SK-N-SH (cell line): ENCODE results near the gene TEX35. TPM values are rescaled to one million over a fixed set of nuclear protein-coding genes. Genes with fewer than 3 reads are reported as not detected.

ENCODE experiments used
- CTCF ChIA-PET: fragments of 300-600, 350-600 bp; formaldehyde crosslinking; extraction: SDS; loops from one replicate; lab custom pipeline; 2021; lab: Yijun Ruan, JAX
- POLR2A ChIA-PET: fragments of 350-600 bp; sonication (Branson Sonifier 250); formaldehyde crosslinking; extraction: SDS; loops from one replicate; lab custom pipeline; 2020; ENCODE audit warnings: antibody characterized with exemption, inconsistent platforms; lab: Yijun Ruan, JAX
- DNase-seq: peaks from one replicate; pipeline ENCODE4 v3.0.0; 2012
- H2AFZ ChIP-seq: fragments of 200-600 bp; sonication (generic); 2 replicates; pipeline ENCODE4 v1.8.1; 2016; ENCODE audit warnings: antibody characterized with exemption, mild to moderate bottlenecking, low read depth
- H3F3A ChIP-seq: fragments of 200-600 bp; sonication (generic); replicated peaks from 2 replicates; pipeline ENCODE3; 2016; ENCODE audit warnings: antibody characterized with exemption, mild to moderate bottlenecking; ENCODE audit not compliant: insufficient read depth
- H3K27ac ChIP-seq, 2 experiments: fragments of 200-500 bp in 1 of 2; fragments of 200-600 bp in 1 of 2; sonication (Bioruptor generic) in 1 of 2; sonication (generic), shearing (Covaris generic) in 1 of 2; 2 replicates each; pipeline versions ENCODE4 v1.5.1 to v1.6.1; 2014 to 2016; ENCODE audit warnings: low read depth in 2 of 2, inconsistent platforms in 1 of 2, low read length in 1 of 2, mild to moderate bottlenecking in 1 of 2, mixed read lengths in 1 of 2
- H3K27me3 ChIP-seq: fragments of 200-600 bp; sonication (generic), shearing (Covaris generic); 2 replicates; pipeline ENCODE4 v1.6.1; 2016; ENCODE audit warnings: mixed run types; ENCODE audit not compliant: insufficient read depth
- H3K36me3 ChIP-seq, 2 experiments: fragments of 200-500 bp in 1 of 2; fragments of 200-600 bp in 1 of 2; sonication (Bioruptor generic) in 1 of 2; sonication (generic) in 1 of 2; replicated peaks in 1 of 2; 2 replicates each; pipeline versions ENCODE3 to v1.5.1; 2014 to 2016; ENCODE audit warnings: low read length in 1 of 2, mild to moderate bottlenecking in 1 of 2; ENCODE audit not compliant: insufficient read depth in 2 of 2, control insufficient read depth in 1 of 2
- H3K4me1 ChIP-seq, 2 experiments: fragments of 200-500 bp in 1 of 2; fragments of 200-600 bp in 1 of 2; sonication (Bioruptor generic) in 1 of 2; sonication (generic), shearing (Covaris generic) in 1 of 2; 2 replicates each; pipeline versions ENCODE4 v1.5.1 to v1.6.1; 2014 to 2016; ENCODE audit warnings: low read depth in 1 of 2, low read length in 1 of 2, mixed run types in 1 of 2; ENCODE audit not compliant: insufficient read depth in 2 of 2, control insufficient read depth in 1 of 2
- H3K4me2 ChIP-seq: fragments of 200-600 bp; sonication (generic), shearing (Covaris generic); 2 replicates; pipeline ENCODE4 v1.6.1; 2017; ENCODE audit warnings: mixed run types
- H3K4me3 ChIP-seq, 2 experiments: fragments of 200-500 bp in 1 of 2; fragments of 200-600 bp in 1 of 2; sonication (Bioruptor generic) in 1 of 2; sonication (generic), shearing (Covaris generic) in 1 of 2; 2 replicates each; pipeline versions ENCODE4 v1.5.1 to v1.8.1; 2014 to 2016; ENCODE audit warnings: low read depth in 2 of 2, inconsistent platforms in 1 of 2, low read length in 1 of 2, mild to moderate bottlenecking in 1 of 2, mixed read lengths in 1 of 2, moderate library complexity in 1 of 2
- H3K79me2 ChIP-seq: fragments of 200-600 bp; sonication (generic); 2 replicates; pipeline ENCODE4 v1.8.1; 2017; ENCODE audit warnings: mild to moderate bottlenecking; ENCODE audit not compliant: insufficient read depth
- H3K9ac ChIP-seq: fragments of 200-600 bp; sonication (generic); 2 replicates; pipeline ENCODE4 v1.6.1; 2017; ENCODE audit warnings: mixed run types
- H3K9me2 ChIP-seq: fragments of 200-600 bp; sonication (generic); 2 replicates; pipeline ENCODE4 v1.6.1; 2017; ENCODE audit warnings: mixed run types
- H3K9me3 ChIP-seq: fragments of 200-600 bp; sonication (generic); 2 replicates; pipeline ENCODE4 v1.6.1; 2017; ENCODE audit warnings: mixed run types, mild to moderate bottlenecking, moderate library complexity
- H4K20me1 ChIP-seq: fragments of 200-600 bp; sonication (generic); 2 replicates; pipeline ENCODE4 v1.6.1; 2017; ENCODE audit warnings: mild to moderate bottlenecking, mixed run types; ENCODE audit not compliant: insufficient read depth
- EP300 ChIP-seq, 2 experiments: IDR thresholded peaks; 2 replicates each; pipeline versions ENCODE4 v1.4.0 to v1.6.1; 2012; ENCODE audit warnings: borderline replicate concordance in 1 of 2, low read depth in 1 of 2, low read length in 1 of 2
- FOXJ3 ChIP-seq: sonication (generic); formaldehyde crosslinking; IDR thresholded peaks from 2 replicates; pipeline ENCODE4 v1.5.1; 2020; ENCODE audit warnings: mild to moderate bottlenecking, missing genetic modification reagents
- JUND ChIP-seq: IDR thresholded peaks from 2 replicates; pipeline ENCODE4 v1.4.0; 2012
- MEF2A ChIP-seq: IDR thresholded peaks from 2 replicates; pipeline ENCODE4 v1.4.0; 2012; ENCODE audit warnings: low read depth, borderline replicate concordance
- MXI1 ChIP-seq: IDR thresholded peaks from 2 replicates; pipeline ENCODE4 v1.6.1; 2012; ENCODE audit warnings: mild to moderate bottlenecking, low read depth, low read length, improper control_type of control experiment
- NFIC ChIP-seq: IDR thresholded peaks from 2 replicates; pipeline ENCODE4 v1.4.0; 2012; ENCODE audit warnings: borderline replicate concordance
- NRF1 ChIP-seq: IDR thresholded peaks from 2 replicates; pipeline ENCODE4 v1.6.1; 2012; ENCODE audit warnings: low read depth, mild to moderate bottlenecking, low read length
- POLR2AphosphoS5 ChIP-seq: IDR thresholded peaks from 2 replicates; pipeline ENCODE4 v1.6.1; 2012; ENCODE audit warnings: low read depth, low read length
- RAD21 ChIP-seq: IDR thresholded peaks from 2 replicates; pipeline ENCODE4 v1.6.1; 2012; ENCODE audit warnings: mild to moderate bottlenecking, low read length
- RFX5 ChIP-seq: IDR thresholded peaks from 2 replicates; pipeline ENCODE4 v1.6.1; 2012; ENCODE audit warnings: mild to moderate bottlenecking, improper control_type of control experiment, low read length
- SMC3 ChIP-seq: IDR thresholded peaks from 2 replicates; pipeline ENCODE4 v1.6.1; 2012; ENCODE audit warnings: low read depth, low read length, improper control_type of control experiment
- TEAD4 ChIP-seq: IDR thresholded peaks from 2 replicates; pipeline ENCODE4 v1.4.0; 2012; ENCODE audit warnings: mild to moderate bottlenecking, borderline replicate concordance; ENCODE audit not compliant: insufficient read depth
- YY1 ChIP-seq: IDR thresholded peaks from 2 replicates; pipeline ENCODE4 v1.4.0; 2012; ENCODE audit warnings: low read depth, mild to moderate bottlenecking
- whole genome bisulfite sequencing: methylation state at CpG from one replicate; pipeline ENCODE4 v1.1.6; 2017; ENCODE audit warnings: low lambda C conversion rate; 5-methylcytosine and 5-hydroxymethylcytosine counted together
- polyA plus RNA-seq, 3 experiments: library from polyadenylated mRNA; depleted of rRNA; stranded (reverse); fragments of >200 nt; gene quantifications; 2 replicates each; pipeline ENCODE4 v1.2.3, GENCODE V29; 2012
- TF ChIP-seq, protein P1 (sequence below): IDR thresholded peaks from 2 replicates; pipeline ENCODE4 v1.4.0; 2012; ENCODE audit warnings: low read depth, borderline replicate concordance
- TF ChIP-seq, protein P2 (sequence below): fragments of 150-350 bp; IDR thresholded peaks from 2 replicates; pipeline ENCODE4 v1.6.1; 2017; ENCODE audit warnings: antibody characterized with exemption, low read length, low read depth, borderline replicate concordance
- TF ChIP-seq, protein P3 (sequence below): IDR thresholded peaks from 2 replicates; pipeline ENCODE4 v1.4.0; 2012; ENCODE audit warnings: low read depth, borderline replicate concordance
- TF ChIP-seq, protein P4 (sequence below): IDR thresholded peaks from 2 replicates; pipeline ENCODE4 v1.4.0; 2012; ENCODE audit warnings: low read depth
- TF ChIP-seq, protein P5 (sequence below): fragments of 200-600 bp; sonication (generic); IDR thresholded peaks from 2 replicates; pipeline ENCODE4 v1.6.1; 2017; ENCODE audit warnings: antibody characterized with exemption, mild to moderate bottlenecking, moderate library complexity
- TF ChIP-seq, protein P6 (sequence below): IDR thresholded peaks from 2 replicates; pipeline ENCODE4 v1.6.1; 2012; ENCODE audit warnings: mild to moderate bottlenecking, low read depth, low read length, moderate library complexity
- TF ChIP-seq, protein P7 (sequence below): IDR thresholded peaks from 2 replicates; pipeline ENCODE4; 2012

Gene TEX35
- polyA plus RNA-seq, 1 of the 3 experiments (the other 2 are of a cell fraction): 0.03 TPM

DNA sequence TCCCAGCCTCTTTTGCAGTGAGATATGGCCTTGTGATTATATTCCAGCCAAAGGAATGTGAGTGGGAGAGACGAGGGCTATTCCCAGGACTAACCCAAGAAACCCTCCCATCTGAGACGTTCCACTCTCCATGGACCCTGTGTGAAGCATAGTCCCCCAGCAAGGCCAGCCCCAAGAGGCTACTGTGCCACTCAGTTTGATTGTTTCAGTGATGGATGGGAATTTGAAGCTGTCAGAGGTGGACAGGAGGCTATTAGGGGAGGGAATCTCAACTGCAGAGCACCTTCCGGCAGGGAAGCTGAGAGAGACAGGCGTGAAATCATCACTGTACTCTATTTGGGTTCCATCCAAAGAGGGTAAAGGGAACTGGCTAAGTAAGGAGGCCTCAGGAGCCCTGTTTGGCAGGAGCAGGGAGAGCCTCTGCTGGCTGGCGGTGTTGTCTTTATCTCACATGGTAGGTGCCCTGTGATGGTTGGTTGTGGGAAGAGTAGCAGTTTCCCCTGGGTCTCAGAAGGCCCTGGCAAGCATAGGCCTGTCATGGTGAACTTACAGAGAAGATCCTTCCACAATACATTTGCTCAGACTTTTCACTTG, 3.4 kb upstream of the TEX35 start:
- Histone ChIP-seq H3K9me2 (no peaks in the 10 kb centered on the region), H3F3A (no peaks in the 10 kb centered on the region), H3K4me2 (no peak overlapping the region), H3K27me3 (no peaks in the 10 kb centered on the region), H3K36me3 (no peaks in the 10 kb centered on the region), H3K4me1 (peaks cover 0 to 2% of the 10 kb centered on the region in 2 experiments; a peak in 1 of 4 replicates), H2AFZ (no peak overlapping the region), H3K9ac (no peak overlapping the region), H3K9me3 (no peaks in the 10 kb centered on the region), H3K79me2 (no peaks in the 10 kb centered on the region), H3K4me3 (no peak overlapping the region), H3K27ac (no peak overlapping the region), H4K20me1 (no peaks in the 10 kb centered on the region)
- CTCF ChIA-PET: interaction anchor here (0.9 to 3.1 kb wide), 4 partner anchors 8 to 199 kb away, joined by 3 to 23 read pairs (median 4); no protein-coding TSS in a partner anchor
- POLR2A ChIA-PET: no interaction called here
- 84% methylated on average over 4 of the region's 5 CpGs for WGBS
- DNase-seq: no peak
- TF ChIP-seq, protein P1, sequence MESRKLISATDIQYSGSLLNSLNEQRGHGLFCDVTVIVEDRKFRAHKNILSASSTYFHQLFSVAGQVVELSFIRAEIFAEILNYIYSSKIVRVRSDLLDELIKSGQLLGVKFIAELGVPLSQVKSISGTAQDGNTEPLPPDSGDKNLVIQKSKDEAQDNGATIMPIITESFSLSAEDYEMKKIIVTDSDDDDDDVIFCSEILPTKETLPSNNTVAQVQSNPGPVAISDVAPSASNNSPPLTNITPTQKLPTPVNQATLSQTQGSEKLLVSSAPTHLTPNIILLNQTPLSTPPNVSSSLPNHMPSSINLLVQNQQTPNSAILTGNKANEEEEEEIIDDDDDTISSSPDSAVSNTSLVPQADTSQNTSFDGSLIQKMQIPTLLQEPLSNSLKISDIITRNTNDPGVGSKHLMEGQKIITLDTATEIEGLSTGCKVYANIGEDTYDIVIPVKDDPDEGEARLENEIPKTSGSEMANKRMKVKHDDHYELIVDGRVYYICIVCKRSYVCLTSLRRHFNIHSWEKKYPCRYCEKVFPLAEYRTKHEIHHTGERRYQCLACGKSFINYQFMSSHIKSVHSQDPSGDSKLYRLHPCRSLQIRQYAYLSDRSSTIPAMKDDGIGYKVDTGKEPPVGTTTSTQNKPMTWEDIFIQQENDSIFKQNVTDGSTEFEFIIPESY: no peak
- no peak for TF ChIP-seq RFX5
- TF ChIP-seq EP300 (IDR thresholded peaks at IDR 0.05; ENCODE audit: borderline replicate concordance in 1 of 2, low read depth in 1 of 2, low read length in 1 of 2): no peak
- TF ChIP-seq FOXJ3 (CRISPR knock-in tag): no peak
- TF ChIP-seq, protein P2, sequence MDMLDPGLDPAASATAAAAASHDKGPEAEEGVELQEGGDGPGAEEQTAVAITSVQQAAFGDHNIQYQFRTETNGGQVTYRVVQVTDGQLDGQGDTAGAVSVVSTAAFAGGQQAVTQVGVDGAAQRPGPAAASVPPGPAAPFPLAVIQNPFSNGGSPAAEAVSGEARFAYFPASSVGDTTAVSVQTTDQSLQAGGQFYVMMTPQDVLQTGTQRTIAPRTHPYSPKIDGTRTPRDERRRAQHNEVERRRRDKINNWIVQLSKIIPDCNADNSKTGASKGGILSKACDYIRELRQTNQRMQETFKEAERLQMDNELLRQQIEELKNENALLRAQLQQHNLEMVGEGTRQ: no peak
- no peak for TF ChIP-seq MXI1
- TF ChIP-seq NRF1: no peak
- TF ChIP-seq, protein P3, sequence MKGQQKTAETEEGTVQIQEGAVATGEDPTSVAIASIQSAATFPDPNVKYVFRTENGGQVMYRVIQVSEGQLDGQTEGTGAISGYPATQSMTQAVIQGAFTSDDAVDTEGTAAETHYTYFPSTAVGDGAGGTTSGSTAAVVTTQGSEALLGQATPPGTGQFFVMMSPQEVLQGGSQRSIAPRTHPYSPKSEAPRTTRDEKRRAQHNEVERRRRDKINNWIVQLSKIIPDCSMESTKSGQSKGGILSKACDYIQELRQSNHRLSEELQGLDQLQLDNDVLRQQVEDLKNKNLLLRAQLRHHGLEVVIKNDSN: no peak
- no peak for TF ChIP-seq MEF2A
- TF ChIP-seq, protein P4, sequence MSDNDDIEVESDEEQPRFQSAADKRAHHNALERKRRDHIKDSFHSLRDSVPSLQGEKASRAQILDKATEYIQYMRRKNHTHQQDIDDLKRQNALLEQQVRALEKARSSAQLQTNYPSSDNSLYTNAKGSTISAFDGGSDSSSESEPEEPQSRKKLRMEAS: no peak
- TF ChIP-seq NFIC: no peak
- TF ChIP-seq, protein P5, sequence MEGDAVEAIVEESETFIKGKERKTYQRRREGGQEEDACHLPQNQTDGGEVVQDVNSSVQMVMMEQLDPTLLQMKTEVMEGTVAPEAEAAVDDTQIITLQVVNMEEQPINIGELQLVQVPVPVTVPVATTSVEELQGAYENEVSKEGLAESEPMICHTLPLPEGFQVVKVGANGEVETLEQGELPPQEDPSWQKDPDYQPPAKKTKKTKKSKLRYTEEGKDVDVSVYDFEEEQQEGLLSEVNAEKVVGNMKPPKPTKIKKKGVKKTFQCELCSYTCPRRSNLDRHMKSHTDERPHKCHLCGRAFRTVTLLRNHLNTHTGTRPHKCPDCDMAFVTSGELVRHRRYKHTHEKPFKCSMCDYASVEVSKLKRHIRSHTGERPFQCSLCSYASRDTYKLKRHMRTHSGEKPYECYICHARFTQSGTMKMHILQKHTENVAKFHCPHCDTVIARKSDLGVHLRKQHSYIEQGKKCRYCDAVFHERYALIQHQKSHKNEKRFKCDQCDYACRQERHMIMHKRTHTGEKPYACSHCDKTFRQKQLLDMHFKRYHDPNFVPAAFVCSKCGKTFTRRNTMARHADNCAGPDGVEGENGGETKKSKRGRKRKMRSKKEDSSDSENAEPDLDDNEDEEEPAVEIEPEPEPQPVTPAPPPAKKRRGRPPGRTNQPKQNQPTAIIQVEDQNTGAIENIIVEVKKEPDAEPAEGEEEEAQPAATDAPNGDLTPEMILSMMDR: no peak
- TF ChIP-seq POLR2AphosphoS5: no peak
- TF ChIP-seq, protein P6, sequence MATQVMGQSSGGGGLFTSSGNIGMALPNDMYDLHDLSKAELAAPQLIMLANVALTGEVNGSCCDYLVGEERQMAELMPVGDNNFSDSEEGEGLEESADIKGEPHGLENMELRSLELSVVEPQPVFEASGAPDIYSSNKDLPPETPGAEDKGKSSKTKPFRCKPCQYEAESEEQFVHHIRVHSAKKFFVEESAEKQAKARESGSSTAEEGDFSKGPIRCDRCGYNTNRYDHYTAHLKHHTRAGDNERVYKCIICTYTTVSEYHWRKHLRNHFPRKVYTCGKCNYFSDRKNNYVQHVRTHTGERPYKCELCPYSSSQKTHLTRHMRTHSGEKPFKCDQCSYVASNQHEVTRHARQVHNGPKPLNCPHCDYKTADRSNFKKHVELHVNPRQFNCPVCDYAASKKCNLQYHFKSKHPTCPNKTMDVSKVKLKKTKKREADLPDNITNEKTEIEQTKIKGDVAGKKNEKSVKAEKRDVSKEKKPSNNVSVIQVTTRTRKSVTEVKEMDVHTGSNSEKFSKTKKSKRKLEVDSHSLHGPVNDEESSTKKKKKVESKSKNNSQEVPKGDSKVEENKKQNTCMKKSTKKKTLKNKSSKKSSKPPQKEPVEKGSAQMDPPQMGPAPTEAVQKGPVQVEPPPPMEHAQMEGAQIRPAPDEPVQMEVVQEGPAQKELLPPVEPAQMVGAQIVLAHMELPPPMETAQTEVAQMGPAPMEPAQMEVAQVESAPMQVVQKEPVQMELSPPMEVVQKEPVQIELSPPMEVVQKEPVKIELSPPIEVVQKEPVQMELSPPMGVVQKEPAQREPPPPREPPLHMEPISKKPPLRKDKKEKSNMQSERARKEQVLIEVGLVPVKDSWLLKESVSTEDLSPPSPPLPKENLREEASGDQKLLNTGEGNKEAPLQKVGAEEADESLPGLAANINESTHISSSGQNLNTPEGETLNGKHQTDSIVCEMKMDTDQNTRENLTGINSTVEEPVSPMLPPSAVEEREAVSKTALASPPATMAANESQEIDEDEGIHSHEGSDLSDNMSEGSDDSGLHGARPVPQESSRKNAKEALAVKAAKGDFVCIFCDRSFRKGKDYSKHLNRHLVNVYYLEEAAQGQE: no peak
- TF ChIP-seq RAD21: no peak
- TF ChIP-seq TEAD4: no peak
- no peak for TF ChIP-seq SMC3
- TF ChIP-seq, protein P7, sequence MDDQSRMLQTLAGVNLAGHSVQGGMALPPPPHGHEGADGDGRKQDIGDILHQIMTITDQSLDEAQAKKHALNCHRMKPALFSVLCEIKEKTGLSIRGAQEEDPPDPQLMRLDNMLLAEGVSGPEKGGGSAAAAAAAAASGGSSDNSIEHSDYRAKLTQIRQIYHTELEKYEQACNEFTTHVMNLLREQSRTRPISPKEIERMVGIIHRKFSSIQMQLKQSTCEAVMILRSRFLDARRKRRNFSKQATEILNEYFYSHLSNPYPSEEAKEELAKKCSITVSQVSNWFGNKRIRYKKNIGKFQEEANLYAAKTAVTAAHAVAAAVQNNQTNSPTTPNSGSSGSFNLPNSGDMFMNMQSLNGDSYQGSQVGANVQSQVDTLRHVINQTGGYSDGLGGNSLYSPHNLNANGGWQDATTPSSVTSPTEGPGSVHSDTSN: no peak
- no peak for TF ChIP-seq JUND
- TF ChIP-seq YY1: no peak
